Measurements from ENCODE around the gene ADAMTSL1.

GRCh38 chr9:18684593-18685317, 210.8 kb downstream of the ADAMTSL1 start:
- TF ChIP-seq CREB1 (CRISPR knock-in tag; IDR thresholded peaks at IDR 0.05; ENCODE audit: low read depth), result no peak
- no peak for TF ChIP-seq POLR2AphosphoS5 (IDR thresholded peaks at IDR 0.05; ENCODE audit: low read depth)
- no peak for TF ChIP-seq EZH2 (IDR thresholded peaks at IDR 0.05; ENCODE audit: low read depth, unreplicated experiment)
- TF ChIP-seq CTCF (conservative IDR thresholded peaks at IDR 0.05; ENCODE audit: low read depth in 2 of 2), result no peak
- no peak for TF ChIP-seq REST (IDR thresholded peaks at IDR 0.05; ENCODE audit: unreplicated experiment)
- no peak for TF ChIP-seq EZH2phosphoT487 (IDR thresholded peaks at IDR 0.05; ENCODE audit: unreplicated experiment)
- TF ChIP-seq STAT1 (IDR thresholded peaks at IDR 0.05; ENCODE audit: unreplicated experiment), result no peak
- TF ChIP-seq, protein P1, sequence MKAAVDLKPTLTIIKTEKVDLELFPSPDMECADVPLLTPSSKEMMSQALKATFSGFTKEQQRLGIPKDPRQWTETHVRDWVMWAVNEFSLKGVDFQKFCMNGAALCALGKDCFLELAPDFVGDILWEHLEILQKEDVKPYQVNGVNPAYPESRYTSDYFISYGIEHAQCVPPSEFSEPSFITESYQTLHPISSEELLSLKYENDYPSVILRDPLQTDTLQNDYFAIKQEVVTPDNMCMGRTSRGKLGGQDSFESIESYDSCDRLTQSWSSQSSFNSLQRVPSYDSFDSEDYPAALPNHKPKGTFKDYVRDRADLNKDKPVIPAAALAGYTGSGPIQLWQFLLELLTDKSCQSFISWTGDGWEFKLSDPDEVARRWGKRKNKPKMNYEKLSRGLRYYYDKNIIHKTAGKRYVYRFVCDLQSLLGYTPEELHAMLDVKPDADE (IDR thresholded peaks at IDR 0.05), result no peak
- no peak for TF ChIP-seq JUNB (IDR thresholded peaks at IDR 0.05; ENCODE audit: unreplicated experiment)
- no peak for TF ChIP-seq ZNF331 (CRISPR knock-in tag; IDR thresholded peaks at IDR 0.05; ENCODE audit: low read depth)
- no peak for TF ChIP-seq ZNF114 (CRISPR knock-in tag; IDR thresholded peaks at IDR 0.05)
- TF ChIP-seq, protein P2, sequence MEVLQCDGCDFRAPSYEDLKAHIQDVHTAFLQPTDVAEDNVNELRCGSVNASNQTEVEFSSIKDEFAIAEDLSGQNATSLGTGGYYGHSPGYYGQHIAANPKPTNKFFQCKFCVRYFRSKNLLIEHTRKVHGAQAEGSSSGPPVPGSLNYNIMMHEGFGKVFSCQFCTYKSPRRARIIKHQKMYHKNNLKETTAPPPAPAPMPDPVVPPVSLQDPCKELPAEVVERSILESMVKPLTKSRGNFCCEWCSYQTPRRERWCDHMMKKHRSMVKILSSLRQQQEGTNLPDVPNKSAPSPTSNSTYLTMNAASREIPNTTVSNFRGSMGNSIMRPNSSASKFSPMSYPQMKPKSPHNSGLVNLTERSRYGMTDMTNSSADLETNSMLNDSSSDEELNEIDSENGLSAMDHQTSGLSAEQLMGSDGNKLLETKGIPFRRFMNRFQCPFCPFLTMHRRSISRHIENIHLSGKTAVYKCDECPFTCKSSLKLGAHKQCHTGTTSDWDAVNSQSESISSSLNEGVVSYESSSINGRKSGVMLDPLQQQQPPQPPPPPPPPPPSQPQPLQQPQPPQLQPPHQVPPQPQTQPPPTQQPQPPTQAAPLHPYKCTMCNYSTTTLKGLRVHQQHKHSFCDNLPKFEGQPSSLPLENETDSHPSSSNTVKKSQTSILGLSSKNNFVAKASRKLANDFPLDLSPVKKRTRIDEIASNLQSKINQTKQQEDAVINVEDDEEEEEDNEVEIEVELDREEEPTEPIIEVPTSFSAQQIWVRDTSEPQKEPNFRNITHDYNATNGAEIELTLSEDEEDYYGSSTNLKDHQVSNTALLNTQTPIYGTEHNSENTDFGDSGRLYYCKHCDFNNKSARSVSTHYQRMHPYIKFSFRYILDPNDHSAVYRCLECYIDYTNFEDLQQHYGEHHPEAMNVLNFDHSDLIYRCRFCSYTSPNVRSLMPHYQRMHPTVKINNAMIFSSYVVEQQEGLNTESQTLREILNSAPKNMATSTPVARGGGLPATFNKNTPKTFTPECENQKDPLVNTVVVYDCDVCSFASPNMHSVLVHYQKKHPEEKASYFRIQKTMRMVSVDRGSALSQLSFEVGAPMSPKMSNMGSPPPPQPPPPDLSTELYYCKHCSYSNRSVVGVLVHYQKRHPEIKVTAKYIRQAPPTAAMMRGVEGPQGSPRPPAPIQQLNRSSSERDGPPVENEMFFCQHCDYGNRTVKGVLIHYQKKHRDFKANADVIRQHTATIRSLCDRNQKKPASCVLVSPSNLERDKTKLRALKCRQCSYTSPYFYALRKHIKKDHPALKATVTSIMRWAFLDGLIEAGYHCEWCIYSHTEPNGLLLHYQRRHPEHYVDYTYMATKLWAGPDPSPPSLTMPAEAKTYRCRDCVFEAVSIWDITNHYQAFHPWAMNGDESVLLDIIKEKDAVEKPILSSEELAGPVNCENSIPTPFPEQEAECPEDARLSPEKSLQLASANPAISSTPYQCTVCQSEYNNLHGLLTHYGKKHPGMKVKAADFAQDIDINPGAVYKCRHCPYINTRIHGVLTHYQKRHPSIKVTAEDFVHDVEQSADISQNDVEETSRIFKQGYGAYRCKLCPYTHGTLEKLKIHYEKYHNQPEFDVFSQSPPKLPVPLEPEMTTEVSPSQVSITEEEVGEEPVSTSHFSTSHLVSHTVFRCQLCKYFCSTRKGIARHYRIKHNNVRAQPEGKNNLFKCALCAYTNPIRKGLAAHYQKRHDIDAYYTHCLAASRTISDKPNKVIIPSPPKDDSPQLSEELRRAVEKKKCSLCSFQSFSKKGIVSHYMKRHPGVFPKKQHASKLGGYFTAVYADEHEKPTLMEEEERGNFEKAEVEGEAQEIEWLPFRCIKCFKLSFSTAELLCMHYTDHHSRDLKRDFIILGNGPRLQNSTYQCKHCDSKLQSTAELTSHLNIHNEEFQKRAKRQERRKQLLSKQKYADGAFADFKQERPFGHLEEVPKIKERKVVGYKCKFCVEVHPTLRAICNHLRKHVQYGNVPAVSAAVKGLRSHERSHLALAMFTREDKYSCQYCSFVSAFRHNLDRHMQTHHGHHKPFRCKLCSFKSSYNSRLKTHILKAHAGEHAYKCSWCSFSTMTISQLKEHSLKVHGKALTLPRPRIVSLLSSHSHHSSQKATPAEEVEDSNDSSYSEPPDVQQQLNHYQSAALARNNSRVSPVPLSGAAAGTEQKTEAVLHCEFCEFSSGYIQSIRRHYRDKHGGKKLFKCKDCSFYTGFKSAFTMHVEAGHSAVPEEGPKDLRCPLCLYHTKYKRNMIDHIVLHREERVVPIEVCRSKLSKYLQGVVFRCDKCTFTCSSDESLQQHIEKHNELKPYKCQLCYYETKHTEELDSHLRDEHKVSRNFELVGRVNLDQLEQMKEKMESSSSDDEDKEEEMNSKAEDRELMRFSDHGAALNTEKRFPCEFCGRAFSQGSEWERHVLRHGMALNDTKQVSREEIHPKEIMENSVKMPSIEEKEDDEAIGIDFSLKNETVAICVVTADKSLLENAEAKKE (CRISPR knock-in tag; IDR thresholded peaks at IDR 0.05), result no peak
- TF ChIP-seq NANOG (IDR thresholded peaks at IDR 0.05; ENCODE audit: borderline replicate concordance), result no peak
